NCI-H345 treated with DMSO at 0.1 percent for 48 hours (cell line): ENCODE data around the gene TUBGCP3.
"Not testable (repeated sequence)": the region's sequence is repeated elsewhere in the genome, so short reads cannot be mapped to it uniquely, and the experiment has no call there.

ENCODE experiments used
- DNase-seq: peaks from one replicate; lab custom pipeline; 2025; ENCODE audit not compliant: unreplicated experiment; lab: John Stamatoyannopoulos, UW

TUBGCP3 gene

DNA sequence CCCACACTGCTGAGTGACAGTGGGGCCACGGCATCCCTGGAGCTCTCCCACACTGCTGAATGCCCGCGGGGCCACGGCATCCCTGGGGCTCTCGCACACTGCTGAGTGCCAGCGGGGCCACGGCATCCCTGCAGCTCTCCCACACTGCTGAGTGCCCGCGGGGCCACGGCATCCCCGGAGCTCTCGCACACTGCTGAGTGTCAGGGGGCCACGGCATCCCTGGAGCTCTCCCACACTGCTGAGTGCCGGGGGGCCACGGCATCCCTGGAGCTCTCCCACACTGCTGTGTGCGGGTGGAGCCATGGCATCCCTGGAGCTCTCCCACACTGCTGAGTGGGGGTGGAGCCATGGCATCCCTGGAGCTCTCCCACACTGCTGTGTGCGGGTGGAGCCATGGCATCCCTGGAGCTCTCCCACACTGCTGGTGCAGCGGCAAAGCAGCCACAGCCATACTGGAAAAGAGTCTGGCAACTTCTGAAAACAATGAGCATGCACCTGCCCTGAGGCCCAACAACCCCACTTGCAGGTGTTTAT is 8.6 kb downstream of the TUBGCP3 start:
- no peak for DNase-seq

DNA sequence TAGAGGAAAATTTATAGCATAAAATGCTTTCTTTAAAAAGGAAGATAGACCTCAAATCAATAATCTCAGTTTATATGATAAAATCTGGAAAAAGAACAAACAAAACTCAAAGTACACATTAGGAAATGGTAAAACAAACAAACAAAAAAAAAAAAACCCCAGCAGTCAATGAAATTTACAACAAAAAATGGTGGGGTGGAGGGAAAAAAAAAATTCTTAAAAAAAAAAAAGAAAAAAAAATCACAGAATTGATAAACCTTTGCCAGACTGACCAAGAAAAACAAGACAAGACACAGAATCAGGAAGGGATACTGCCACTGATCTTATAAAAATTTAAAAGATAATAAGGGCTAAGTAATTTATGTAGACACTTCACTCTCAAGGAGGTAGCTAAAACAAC is 11.2 kb downstream of the TUBGCP3 start:
- no peak for DNase-seq

DNA sequence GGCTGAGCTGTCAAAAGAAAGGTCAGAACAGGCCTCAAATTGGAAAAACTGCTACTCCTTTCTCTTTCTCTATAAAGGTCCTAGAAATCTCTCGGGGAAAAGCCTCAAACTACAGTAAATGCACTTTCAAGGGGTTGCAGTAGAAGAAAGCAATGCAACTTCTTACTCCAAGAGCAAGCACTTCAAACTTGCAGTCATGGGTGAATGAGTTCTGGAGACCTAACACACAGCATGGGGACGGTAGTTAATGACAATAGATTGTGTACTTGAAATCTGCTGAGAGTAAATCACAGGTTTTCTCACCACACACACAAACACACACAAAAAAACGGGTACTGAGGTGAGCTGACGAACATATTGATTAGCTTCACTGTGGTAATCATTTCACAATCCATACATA is 11.8 kb downstream of the TUBGCP3 start:
- peak; percentile 25 for DNase-seq

DNA sequence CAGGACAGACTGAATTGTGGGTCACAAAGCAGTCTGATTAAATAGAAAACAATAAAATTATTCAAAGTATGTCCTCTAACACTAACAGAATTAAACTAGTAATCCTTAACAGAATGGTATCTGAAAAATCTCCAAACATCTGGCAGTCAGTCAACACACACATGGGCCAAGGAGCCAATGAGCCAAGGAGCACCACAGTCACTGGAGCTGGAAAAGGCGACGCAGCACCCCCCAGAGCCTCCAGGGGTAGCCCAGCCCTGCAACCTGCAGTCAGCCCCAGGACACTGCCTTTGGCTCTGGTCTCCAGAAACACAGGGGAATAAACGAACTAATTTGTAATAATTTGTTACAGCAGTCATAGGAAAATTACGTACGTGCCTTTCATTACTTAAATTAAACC is 12.3 kb downstream of the TUBGCP3 start:
- no peak for DNase-seq

DNA sequence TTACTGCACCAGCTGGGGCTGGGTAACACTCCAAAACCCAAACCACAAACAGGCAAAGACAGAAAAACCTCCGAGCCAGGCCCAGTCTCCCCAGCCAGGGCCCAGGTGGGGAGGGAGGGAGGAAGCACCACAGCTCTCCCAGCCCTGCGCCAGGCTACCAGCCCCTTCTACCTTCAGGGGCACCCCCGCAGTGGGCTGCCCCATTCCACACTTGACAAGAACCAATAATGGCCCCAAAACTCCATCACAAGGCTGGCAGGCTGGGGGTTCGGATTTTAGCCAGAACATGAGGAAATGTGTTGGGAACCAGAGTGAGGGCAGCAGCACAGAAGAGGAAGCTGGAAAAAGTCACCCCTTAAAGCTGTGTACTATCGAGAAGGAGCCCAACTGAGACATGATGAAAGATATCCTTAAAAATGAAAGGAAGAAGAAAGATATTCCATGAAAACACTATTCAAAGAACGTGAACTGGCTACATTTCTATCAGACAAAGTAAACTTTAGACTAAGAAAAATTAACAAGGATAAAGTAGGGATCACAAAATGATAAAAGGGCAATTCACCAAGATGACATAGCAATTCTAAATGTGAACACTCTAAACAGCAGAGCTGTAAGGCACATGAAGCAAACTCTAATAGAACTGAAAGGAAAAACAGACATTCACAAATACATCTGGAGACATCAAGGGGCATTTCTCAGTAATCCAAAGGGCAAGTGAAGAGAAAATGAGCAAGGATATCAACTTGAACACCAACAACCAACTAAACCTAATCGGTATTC is 12.9 kb downstream of the TUBGCP3 start:
- DNase-seq, result no peak

DNA sequence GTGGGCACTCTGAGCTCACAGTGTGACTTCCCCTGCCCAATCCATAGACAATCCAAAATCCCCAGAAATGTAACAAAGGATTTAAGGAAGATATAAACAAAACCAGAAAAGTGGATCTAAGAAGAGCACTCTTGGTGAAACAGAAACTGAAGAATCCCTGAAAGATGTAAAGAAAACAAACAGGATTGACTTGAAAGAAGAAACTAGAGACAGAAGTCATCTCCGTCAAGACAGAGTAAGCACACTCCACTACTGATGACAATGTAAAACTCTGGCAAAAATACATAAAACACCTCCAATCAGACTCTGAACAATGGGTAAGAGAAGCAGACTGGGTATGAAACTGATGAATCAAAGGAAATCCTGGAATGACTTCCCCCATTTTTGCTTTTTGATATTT is 13.5 kb downstream of the TUBGCP3 start:
- DNase-seq, result no peak

DNA sequence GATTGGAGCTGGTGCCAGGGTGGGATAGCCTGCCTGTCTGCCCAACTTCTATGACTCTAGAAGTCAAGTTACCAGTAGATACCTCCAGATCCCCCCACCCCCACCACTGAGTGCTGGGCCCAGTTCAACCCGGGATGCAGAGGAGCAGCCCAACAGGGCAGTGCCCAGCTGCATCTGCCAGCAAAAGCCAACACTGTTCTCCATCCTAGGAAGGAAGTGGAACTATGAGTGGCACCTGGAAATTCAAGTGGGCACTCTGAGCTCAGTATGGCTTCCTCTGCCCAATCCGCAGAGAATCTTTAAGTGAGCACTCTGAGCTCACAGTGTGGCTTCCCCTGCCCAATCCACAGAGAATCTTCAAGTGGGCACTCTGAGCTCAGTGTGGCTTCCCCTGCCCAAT is 14.2 kb downstream of the TUBGCP3 start:
- DNase-seq, result no peak

DNA sequence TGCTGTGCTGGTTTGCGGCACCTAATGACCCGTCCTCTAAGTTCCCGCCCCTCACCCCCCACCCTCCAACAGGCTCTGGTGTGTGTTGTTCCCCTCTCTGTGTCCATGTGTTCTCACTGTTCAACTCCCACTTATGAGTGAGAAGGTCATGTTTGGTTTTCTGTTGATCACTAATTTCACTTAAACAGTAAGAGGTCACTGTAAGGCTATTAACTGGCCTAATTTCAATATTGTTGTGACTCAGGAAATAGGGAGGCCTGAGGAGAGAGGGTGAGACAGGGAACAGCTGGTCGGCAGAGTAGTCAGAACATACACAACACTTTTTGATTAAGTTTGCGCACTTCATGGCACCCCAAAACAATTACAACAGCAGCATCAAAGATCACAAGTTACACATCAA is 15.6 kb downstream of the TUBGCP3 start:
- no peak for DNase-seq

DNA sequence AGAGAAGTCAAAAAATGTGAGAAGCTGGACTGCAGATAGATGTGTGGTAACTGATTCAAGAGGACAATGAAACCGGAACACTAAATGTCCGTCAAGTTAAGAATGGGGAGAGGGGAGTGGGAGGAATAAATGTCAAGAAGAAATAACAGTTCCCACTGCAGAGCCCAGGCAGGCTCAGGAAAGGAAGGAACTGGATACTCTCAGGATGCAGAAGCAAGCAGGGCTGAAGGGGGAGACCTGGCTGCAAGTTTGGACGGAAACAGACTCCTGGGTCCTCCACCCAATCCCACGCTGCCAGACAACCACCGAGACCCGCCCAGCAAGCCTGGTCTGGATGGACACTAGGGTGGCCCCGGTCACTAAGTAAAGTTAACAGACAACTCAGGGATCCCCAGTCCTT is 18.1 kb downstream of the TUBGCP3 start:
- no peak for DNase-seq

DNA sequence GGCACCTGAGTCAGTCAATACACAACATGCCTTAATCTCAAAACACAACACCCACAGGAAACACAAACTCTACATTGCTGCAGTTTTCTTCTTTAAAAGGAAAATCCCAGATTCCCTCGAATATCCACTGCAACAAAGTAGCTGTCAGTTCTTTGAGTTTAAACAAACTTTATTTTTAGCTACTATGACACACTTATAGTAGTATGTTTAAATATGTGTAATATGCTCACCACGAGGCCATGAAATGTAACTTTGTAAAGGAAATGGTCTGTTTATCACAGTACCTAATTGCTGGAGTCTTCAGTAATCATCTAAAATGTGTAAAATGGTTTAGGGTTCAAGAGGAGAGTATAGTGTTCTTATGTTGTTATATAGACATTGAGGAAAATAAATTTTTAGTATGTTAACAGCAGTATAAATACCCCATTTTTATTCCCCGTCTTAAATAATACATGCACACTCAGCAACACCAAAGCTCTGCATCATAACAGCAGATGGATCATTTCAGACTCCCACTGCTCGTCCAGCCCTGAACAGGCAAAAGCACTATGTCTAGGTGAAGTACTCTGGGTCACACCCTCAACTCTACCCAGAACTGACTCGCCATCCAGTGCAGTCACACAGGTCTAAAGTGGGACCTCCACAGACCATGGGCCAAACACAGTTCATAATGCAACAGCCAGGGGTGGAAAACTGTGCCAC is 20.6 kb downstream of the TUBGCP3 start:
- no peak for DNase-seq

DNA sequence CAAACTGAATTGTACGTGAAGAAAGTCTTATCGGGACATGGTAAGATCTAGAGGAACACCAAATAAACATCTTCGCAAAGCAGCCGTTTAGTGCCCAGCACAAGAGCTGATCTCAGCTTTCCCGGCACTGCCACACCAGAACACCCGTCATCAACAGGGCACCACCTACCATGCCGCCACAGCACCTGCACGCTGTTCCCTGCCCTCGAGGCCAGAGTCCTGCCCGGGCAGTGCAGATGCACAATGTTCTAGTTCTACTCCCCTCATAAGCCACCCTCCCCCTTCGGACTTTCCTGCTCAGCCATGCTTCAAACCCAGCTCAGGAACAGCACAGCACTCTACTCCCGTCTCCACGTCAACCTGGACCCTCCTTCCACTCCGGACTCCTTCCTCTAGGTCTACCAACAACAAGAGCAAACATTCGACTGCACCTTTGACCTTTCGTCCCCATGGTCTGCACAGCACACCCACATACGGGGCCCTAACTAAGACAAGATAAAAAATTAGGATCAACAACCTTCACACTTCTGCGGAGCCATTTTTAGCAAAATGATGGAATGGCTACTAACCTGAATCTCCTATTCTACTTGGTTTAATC is 25.1 kb downstream of the TUBGCP3 start:
- DNase-seq, result no peak

DNA sequence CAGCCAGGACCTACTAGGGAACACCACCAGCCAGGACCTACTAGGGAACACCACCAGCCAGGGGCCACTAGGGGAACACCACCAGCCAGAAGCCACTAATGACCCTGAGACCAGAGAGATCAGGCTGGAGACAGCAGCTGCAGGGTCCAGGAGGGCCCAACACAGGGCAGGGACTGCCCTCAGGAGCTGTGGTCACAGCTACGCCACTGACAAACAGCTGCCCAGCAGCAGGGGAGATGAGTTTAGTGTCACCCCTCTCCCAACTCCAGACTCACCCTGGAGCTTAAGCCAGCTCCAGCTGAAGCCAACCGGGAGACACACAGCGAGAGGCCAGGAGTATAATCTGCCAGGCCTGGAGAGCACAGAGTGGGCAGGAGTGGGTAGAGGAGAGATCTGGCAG is 25.7 kb downstream of the TUBGCP3 start:
- DNase-seq, result no peak

DNA sequence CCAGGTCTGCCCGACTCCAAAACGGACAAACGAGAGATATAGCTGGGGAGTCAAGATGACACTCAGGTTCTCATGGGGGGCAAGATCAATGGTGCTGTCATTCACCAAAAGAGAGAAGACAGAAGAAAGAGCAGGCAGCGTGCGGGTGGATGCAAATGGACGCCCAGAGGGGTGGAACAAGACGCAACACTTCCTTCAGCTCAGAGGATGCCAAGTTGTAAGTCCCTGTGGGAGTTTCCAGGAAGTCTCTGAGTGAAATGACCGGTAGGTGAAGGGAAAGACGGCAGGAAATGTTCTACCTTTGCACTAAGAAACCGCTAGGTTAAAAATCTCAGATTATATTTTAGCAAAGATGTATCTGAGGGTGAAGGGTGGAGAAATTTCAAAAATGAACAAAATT is 26.5 kb downstream of the TUBGCP3 start:
- DNase-seq, result no peak

DNA sequence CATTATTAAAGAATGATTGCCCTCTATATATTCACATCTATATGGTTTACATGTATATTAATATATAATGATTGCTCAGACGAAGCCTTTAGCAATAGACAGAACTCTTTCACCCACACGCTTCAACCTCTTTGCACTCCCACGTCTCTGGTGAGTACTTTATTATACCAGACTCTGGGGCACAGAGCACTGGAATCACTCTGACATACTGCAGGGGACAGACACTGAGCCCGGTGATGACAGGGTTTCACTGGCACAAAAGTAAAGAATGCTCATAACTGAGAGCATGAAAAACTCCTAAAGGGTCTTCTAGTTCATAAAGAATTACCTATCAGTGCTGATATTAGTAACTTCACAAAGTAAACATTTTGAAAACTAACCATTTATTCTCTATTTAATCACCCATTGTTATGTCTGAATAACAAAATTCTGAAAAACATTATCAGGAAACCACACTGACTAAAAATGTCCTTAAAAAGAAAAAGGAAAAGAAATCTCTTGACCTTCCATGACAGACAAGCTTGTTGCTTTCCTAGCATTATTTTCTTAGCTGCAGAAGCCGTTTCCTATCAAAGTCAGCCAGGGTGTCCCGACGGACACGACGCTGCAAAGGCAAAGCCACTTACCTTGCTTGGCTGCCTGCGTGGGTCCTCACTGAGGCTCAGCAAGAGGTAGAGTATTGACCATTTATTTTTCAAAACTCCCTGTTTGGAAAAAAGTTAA is 29.1 kb downstream of the TUBGCP3 start:
- no peak for DNase-seq

DNA sequence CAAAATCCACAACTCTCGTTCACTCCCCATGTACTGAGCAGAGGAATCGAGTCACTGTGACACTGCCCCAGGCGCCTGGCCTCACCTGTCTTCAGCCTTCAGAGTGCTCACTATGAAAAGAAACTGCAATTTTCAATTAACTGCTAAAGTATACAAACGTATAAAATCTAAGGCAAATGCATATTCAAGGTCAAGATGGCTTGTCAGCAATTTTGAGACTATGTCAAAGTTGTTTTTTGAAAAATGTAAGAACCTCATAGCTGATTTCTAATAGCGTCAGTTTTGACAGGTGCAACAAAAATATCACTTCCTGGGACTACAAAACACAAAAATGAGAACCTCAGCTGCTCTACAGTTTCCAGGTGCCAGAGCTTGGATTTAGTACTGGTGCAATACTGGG is 31.4 kb downstream of the TUBGCP3 start:
- no peak for DNase-seq

DNA sequence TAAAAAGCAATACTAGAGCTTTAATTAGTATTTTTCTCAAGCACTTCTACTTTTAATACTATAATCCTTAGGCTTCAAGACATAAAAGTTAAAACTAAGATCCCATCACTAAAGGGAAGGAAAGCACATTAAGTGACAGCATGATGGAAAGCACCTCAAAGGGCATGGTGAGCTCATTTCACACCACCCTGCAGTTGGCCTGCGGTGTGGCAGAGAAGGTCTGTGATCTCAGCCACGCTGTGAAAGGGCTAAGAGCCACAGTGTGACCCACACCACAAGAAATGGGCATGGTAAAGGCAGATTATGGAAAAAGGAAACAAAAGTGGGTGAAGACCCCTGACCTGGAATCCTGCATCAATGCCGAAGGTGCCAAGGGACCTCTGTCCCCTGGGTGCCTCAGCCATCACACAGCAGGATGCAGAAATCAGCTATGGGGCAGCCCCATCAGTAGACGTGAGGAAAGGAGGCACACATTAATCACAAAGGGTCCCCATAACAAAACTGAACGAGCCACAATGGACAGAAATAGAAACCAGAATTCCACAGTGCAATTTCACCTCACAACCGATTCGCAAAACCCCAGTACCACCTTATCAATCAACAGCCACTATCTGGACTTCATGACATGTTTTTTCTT is 33.6 kb downstream of the TUBGCP3 start:
- DNase-seq, result no peak

DNA sequence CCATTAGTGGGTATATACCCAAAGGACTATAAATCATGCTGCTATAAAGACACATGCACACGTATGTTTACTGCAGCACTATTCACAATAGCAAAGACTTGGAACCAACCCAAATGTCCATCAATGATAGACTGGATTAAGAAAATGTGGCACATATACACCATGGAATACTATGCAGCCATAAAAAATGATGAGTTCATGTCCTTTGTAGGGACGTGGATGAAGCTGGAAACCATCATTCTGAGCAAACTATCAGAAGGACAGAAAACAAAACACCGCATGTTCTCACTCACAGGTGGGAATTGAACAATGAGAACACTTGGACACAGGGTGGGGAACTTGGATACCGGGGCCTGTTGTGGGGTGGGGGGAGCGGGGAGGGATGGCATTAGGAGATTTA is 39.0 kb downstream of the TUBGCP3 start:
- DNase-seq, result not testable (repeated sequence)

DNA sequence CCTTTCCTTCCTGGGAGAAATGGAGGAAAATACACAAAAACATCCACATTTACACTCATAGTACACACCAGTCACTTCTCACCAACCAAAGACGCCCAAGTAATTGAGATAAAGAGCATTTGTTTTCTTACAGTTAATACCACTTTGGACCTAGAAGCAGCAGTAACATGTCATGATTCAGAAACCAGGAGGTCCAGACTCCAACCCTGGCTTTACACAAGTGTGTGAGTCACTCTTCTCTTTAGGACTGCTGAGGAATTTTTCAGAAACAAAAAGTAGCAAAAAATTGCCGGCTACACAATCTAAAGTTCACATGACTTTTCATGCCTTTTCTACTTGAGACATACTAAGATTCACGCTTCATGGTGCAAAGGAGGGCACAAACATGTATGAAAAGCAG is 42.1 kb downstream of the TUBGCP3 start:
- no peak for DNase-seq

DNA sequence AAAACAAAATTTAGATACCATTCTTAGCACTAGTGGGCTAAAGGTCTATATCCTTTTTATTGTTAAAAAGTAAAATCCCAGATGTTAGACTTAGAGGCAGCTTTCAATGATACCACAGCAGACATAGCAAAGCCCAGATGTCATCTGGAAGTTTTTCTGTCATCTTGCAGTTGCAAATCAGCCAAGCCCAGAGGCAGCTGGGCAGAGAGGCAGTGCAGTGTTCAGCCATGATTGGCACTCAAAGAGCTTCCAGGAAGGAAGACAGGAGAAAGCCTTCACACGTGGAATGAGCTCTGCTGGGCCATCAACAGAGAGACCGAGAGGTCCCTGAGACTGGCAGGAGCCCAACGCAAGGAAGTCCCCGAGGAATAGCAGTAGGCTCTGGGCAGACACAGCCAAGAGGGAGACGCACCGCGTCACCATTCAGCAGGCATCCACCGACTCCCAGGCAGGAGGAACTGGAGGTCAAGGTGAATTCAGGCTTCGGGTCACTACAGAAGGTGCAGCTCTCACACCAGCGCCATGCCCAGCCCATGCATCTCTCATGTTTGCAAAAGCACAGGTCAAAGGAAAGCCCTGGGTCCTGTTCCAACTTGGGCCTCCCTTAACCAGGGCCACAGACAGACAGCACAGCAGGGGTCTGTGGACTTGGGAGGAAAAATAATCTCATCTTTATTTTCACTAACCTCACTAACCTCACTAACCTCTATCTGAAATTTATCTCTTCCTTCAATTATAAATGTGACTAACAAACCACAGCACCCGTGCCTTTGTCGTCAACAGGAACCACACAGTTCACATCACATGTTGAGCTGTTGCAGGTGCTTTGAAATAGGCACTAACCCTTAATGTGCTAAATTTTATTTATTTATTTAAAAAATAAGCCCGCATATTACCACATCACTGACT is 54.9 kb downstream of the TUBGCP3 start:
- DNase-seq, result no peak

DNA sequence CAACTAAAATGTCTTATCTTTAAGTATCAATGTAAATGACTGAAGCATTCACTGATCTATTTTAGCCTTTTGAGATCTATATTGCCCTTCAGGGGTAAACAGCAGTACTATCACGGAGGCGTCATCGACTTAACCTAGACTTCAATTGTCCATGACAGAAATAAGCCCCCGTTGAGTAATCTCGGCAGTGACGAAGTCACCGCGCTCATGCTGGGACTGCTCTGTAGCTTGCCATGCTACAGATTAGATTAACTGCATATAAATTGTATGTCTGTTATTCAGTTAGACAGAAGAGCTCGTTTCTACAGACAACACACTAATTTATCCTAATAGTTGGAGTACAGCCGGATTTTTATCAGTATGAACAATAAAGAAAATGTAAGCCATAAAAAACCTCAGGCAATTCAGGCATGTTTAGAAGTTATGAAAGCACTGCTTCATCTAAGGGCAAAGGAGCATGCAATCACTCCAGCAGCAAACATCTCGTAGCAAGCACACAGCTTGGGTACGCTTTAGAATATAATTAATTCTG is 56.6 kb downstream of the TUBGCP3 start:
- DNase-seq, result no peak
